Stimulated activated naive B cell treated with anti-CD40 and anti-IgM and Interleukin-4, amounts not matched to agents 10 μg/mL and 1 μg/mL and 100 μg/mL, for 72 hours (primary cell): Measurements from ENCODE around the gene SPO11.

Experiments
- ATAC-seq, 2 donors: fragments of 150-1000 bp; cut with Tn5 transposase; replicated peaks; 2 replicates each; pipeline ENCODE4 v1.10.0; 2021; ENCODE audit warnings: moderate library complexity in 1 of 2
- DNase-seq: peaks from one replicate; pipeline ENCODE4 v3.0.0; 2021
- H3K27ac Mint-ChIP-seq: one replicate; pipeline ENCODE4 v1.8.0; 2022; ENCODE audit warnings: mild to moderate bottlenecking, mixed read lengths
- H3K27me3 Mint-ChIP-seq, 2 donors: one replicate each; pipeline ENCODE4 v1.8.0; 2022; ENCODE audit warnings: mixed read lengths in 2 of 2
- H3K36me3 Mint-ChIP-seq, 2 donors: one replicate each; pipeline ENCODE4 v1.8.0; 2022; ENCODE audit warnings: mixed read lengths in 2 of 2, mild to moderate bottlenecking in 1 of 2
- H3K4me1 Mint-ChIP-seq, 2 donors: one replicate each; pipeline ENCODE4 v1.8.0; 2022; ENCODE audit warnings: mixed read lengths in 2 of 2, mild to moderate bottlenecking in 1 of 2
- H3K4me3 Mint-ChIP-seq, 2 donors: one replicate each; pipeline ENCODE4 v1.8.0; 2022; ENCODE audit warnings: mild to moderate bottlenecking in 2 of 2, mixed read lengths in 2 of 2, moderate library complexity in 1 of 2
- H3K9me3 Mint-ChIP-seq, 2 donors: one replicate each; pipeline ENCODE4 v1.8.0; 2022; ENCODE audit warnings: mixed read lengths in 2 of 2, mild to moderate bottlenecking in 1 of 2

SPO11 gene

GRCh38 chr20:57317316-57317788 is 12.3 kb upstream of the SPO11 start:
- H3K27me3 Mint-ChIP-seq = peaks cover 37 to 45% of the 10 kb centered on the region in 2 donors
- no peak for DNase-seq
- no peaks in the 10 kb centered on the region for H3K4me1 Mint-ChIP-seq
- no peak for ATAC-seq
- H3K9me3 Mint-ChIP-seq = no peaks in the 10 kb centered on the region
- no peak overlapping the region for H3K4me3 Mint-ChIP-seq
- no peaks in the 10 kb centered on the region for H3K36me3 Mint-ChIP-seq
- H3K27ac Mint-ChIP-seq = no peak overlapping the region

GRCh38 chr20:57317789-57318371 is 11.7 kb upstream of the SPO11 start:
- H3K27me3 Mint-ChIP-seq = peaks cover 43 to 50% of the 10 kb centered on the region in 2 donors
- no peak for DNase-seq
- H3K36me3 Mint-ChIP-seq = no peaks in the 10 kb centered on the region
- H3K27ac Mint-ChIP-seq = no peak overlapping the region
- H3K4me3 Mint-ChIP-seq = no peak overlapping the region
- ATAC-seq = no peak
- peaks cover 0 to 1% of the 10 kb centered on the region in 2 donors for H3K4me1 Mint-ChIP-seq
- H3K9me3 Mint-ChIP-seq = no peaks in the 10 kb centered on the region

GRCh38 chr20:57319584-57319983 is 10.0 kb upstream of the SPO11 start:
- H3K27me3 Mint-ChIP-seq = peaks cover 51 to 52% of the 10 kb centered on the region in 2 donors
- ATAC-seq = no peak
- H3K27ac Mint-ChIP-seq = no peak overlapping the region
- DNase-seq = no peak
- H3K4me1 Mint-ChIP-seq = peaks cover 0 to 1% of the 10 kb centered on the region in 2 donors
- H3K4me3 Mint-ChIP-seq = no peak overlapping the region
- no peaks in the 10 kb centered on the region for H3K9me3 Mint-ChIP-seq
- no peaks in the 10 kb centered on the region for H3K36me3 Mint-ChIP-seq

- no peaks in the 10 kb centered on the region for H3K9me3 Mint-ChIP-seq
- no peak overlapping the region for H3K4me3 Mint-ChIP-seq
- H3K27me3 Mint-ChIP-seq = peaks cover 57 to 59% of the 10 kb centered on the region in 2 donors
- H3K36me3 Mint-ChIP-seq = no peaks in the 10 kb centered on the region
- H3K4me1 Mint-ChIP-seq = peaks cover 0 to 1% of the 10 kb centered on the region in 2 donors
- DNase-seq (no peak), ATAC-seq (no peak)
- no peak overlapping the region for H3K27ac Mint-ChIP-seq
Observed at GRCh38 chr20:57320358-57320757, 9.2 kb upstream of the SPO11 start.

GRCh38 chr20:57321142-57321541 is 8.5 kb upstream of the SPO11 start:
- Mint-ChIP-seq H3K27me3 (peaks cover 53 to 64% of the 10 kb centered on the region in 2 donors), H3K27ac (no peak overlapping the region), H3K9me3 (no peaks in the 10 kb centered on the region), H3K4me1 (peaks cover 0 to 1% of the 10 kb centered on the region in 2 donors), H3K36me3 (no peaks in the 10 kb centered on the region), H3K4me3 (no peak overlapping the region)
- DNase-seq (no peak), ATAC-seq (no peak)

GRCh38 chr20:57322476-57322875 is 7.1 kb upstream of the SPO11 start:
- Mint-ChIP-seq H3K9me3 (no peaks in the 10 kb centered on the region), H3K4me1 (peaks cover 0 to 1% of the 10 kb centered on the region in 2 donors), H3K27ac (no peak overlapping the region), H3K4me3 (no peak overlapping the region), H3K27me3 (peaks cover 60 to 77% of the 10 kb centered on the region in 2 donors), H3K36me3 (no peaks in the 10 kb centered on the region)
- ATAC-seq (no peak), DNase-seq (no peak)

- peaks cover 58 to 77% of the 10 kb centered on the region in 2 donors for H3K27me3 Mint-ChIP-seq
- H3K4me3 Mint-ChIP-seq = no peak overlapping the region
- ATAC-seq (peak; percentile 88 to 91), DNase-seq (no peak)
- H3K27ac Mint-ChIP-seq = no peak overlapping the region
- peaks cover 0 to 1% of the 10 kb centered on the region in 2 donors for H3K4me1 Mint-ChIP-seq
- no peaks in the 10 kb centered on the region for H3K9me3 Mint-ChIP-seq
- H3K36me3 Mint-ChIP-seq = no peaks in the 10 kb centered on the region
Observed at GRCh38 chr20:57323034-57323433, 6.6 kb upstream of the SPO11 start.

- Mint-ChIP-seq H3K27ac (no peak overlapping the region), H3K36me3 (no peaks in the 10 kb centered on the region), H3K4me1 (peaks cover 0 to 1% of the 10 kb centered on the region in 2 donors), H3K4me3 (no peak overlapping the region), H3K27me3 (peaks cover 51 to 71% of the 10 kb centered on the region in 2 donors), H3K9me3 (no peaks in the 10 kb centered on the region)
- DNase-seq = no peak
- ATAC-seq = no peak
Observed at GRCh38 chr20:57325632-57326356, 3.8 kb upstream of the SPO11 start.

- H3K27ac Mint-ChIP-seq = no peak overlapping the region
- peaks cover 0 to 1% of the 10 kb centered on the region in 2 donors for H3K4me1 Mint-ChIP-seq
- no peaks in the 10 kb centered on the region for H3K36me3 Mint-ChIP-seq
- no peak overlapping the region for H3K4me3 Mint-ChIP-seq
- H3K9me3 Mint-ChIP-seq = no peaks in the 10 kb centered on the region
- no peak for DNase-seq
- ATAC-seq = peak; percentile 18 to 29
- H3K27me3 Mint-ChIP-seq = peaks cover 50 to 69% of the 10 kb centered on the region in 2 donors
Observed at GRCh38 chr20:57326667-57327455, 2.7 kb upstream of the SPO11 start.

GRCh38 chr20:57327820-57328219 is 1.8 kb upstream of the SPO11 start:
- no peaks in the 10 kb centered on the region for H3K36me3 Mint-ChIP-seq
- ATAC-seq (no peak), DNase-seq (no peak)
- peaks cover 40 to 60% of the 10 kb centered on the region in 2 donors for H3K27me3 Mint-ChIP-seq
- peaks cover 0 to 1% of the 10 kb centered on the region in 2 donors for H3K4me1 Mint-ChIP-seq
- H3K27ac Mint-ChIP-seq = no peak overlapping the region
- no peaks in the 10 kb centered on the region for H3K9me3 Mint-ChIP-seq
- no peak overlapping the region for H3K4me3 Mint-ChIP-seq

- Mint-ChIP-seq H3K27me3 (peaks cover 24 to 41% of the 10 kb centered on the region in 2 donors), H3K4me1 (no peaks in the 10 kb centered on the region), H3K4me3 (no peak overlapping the region), H3K36me3 (no peaks in the 10 kb centered on the region), H3K27ac (no peak overlapping the region), H3K9me3 (no peaks in the 10 kb centered on the region)
- DNase-seq (no peak), ATAC-seq (no peak)
Observed at GRCh38 chr20:57330998-57331397, 1.4 kb downstream of the SPO11 start.

GRCh38 chr20:57332105-57333089 is 2.8 kb downstream of the SPO11 start:
- ATAC-seq = no peak
- peaks cover 20 to 34% of the 10 kb centered on the region in 2 donors for H3K27me3 Mint-ChIP-seq
- no peaks in the 10 kb centered on the region for H3K9me3 Mint-ChIP-seq
- H3K27ac Mint-ChIP-seq = no peak overlapping the region
- H3K4me1 Mint-ChIP-seq = no peaks in the 10 kb centered on the region
- no peaks in the 10 kb centered on the region for H3K36me3 Mint-ChIP-seq
- H3K4me3 Mint-ChIP-seq = no peak overlapping the region
- no peak for DNase-seq

- ATAC-seq (no peak), DNase-seq (no peak)
- Mint-ChIP-seq H3K27me3 (peaks cover 15 to 25% of the 10 kb centered on the region in 2 donors), H3K36me3 (no peaks in the 10 kb centered on the region), H3K27ac (no peak overlapping the region), H3K4me1 (no peaks in the 10 kb centered on the region), H3K9me3 (no peaks in the 10 kb centered on the region), H3K4me3 (no peak overlapping the region)
Observed at GRCh38 chr20:57335392-57335791, 5.8 kb downstream of the SPO11 start.
